HepG2 (cell line): ENCODE results near the gene NUDT14. TPM values are rescaled to one million over a fixed set of nuclear protein-coding genes. Genes with fewer than 3 reads are reported as not detected.

Experiments
- ATAC-seq: fragments of 200-7000 bp; cut with Tn5 transposase; 3 replicates; pipeline ENCODE4 v1.9.1; 2020; ENCODE audit warnings: mild to moderate bottlenecking, moderate library complexity
- BruUV-seq: library from RNA; stranded (reverse); fragments of 400-500 nt; replicated peaks from 2 replicates; lab custom pipeline; 2021; lab: Mats Ljungman, UMichigan
- CTCF ChIA-PET: fragments of 300-600 bp; formaldehyde crosslinking; extraction: SDS; loops from one replicate; lab custom pipeline; 2021; ENCODE audit warnings: low total read pairs, inconsistent platforms, low intra/inter-chr PET ratio; lab: Yijun Ruan, JAX
- POLR2A ChIA-PET: fragments of 350-600 bp; sonication (Branson Sonifier 250); formaldehyde crosslinking; loops from one replicate; lab custom pipeline; 2020; ENCODE audit warnings: antibody characterized with exemption, inconsistent platforms; lab: Yijun Ruan, JAX
- DNase-seq: peaks from one replicate; pipeline ENCODE4 v3.0.0-alpha.2; 2015; ENCODE audit warnings: low spot score
- FAIRE-seq: peaks from 3 replicates; lab custom pipeline; 2011; peaks lifted over from hg19 to GRCh38; lab: Jason Lieb, UNC
- H2AFZ ChIP-seq: one replicate; pipeline ENCODE4 v1.6.1; 2011; ENCODE audit warnings: low read length, inconsistent platforms
- H3K27ac ChIP-seq: fragments of 300-600 bp; 3 replicates; pipeline ENCODE4 v1.8.0; 2011; ENCODE audit warnings: mixed run types, mild to moderate bottlenecking, mixed read lengths, low read length, inconsistent platforms; ENCODE audit not compliant: insufficient read depth; ENCODE audit errors: extremely low read length
- H3K27me3 ChIP-seq, 2 experiments: fragments of 200-600 bp in 1 of 2; 2 replicates in 1 of 2; 3 replicates in 1 of 2; pipeline versions ENCODE4 v1.6.0 to v1.8.0; 2011; ENCODE audit warnings: low read length in 2 of 2, mild to moderate bottlenecking in 2 of 2, moderate library complexity in 2 of 2, inconsistent platforms in 1 of 2; ENCODE audit not compliant: insufficient read depth in 2 of 2, control insufficient read depth in 1 of 2
- H3K36me3 ChIP-seq, 2 experiments: fragments of 200-600 bp in 1 of 2; replicated peaks in 1 of 2; 2 replicates in 1 of 2; 3 replicates in 1 of 2; pipeline versions ENCODE4 v1.5.1 to v1.8.0; 2011; ENCODE audit warnings: low read length in 2 of 2, inconsistent platforms in 1 of 2; ENCODE audit not compliant: insufficient read depth in 2 of 2, control insufficient read depth in 1 of 2
- H3K4me1 ChIP-seq: 2 replicates; pipeline ENCODE4 v1.5.1; 2012; ENCODE audit warnings: low read length, inconsistent platforms; ENCODE audit not compliant: insufficient read depth
- H3K4me2 ChIP-seq: 2 replicates; pipeline ENCODE4 v1.6.0; 2011; ENCODE audit warnings: low read depth, low read length, inconsistent platforms
- H3K4me3 ChIP-seq, 3 experiments: fragments of 200-600 bp in 1 of 3; sonication (generic), shearing (Covaris generic) in 1 of 3; replicated peaks in 1 of 3; 2 replicates each; pipeline ENCODE4 v1.5.1; 2011 to 2016; ENCODE audit warnings: low read length in 3 of 3, inconsistent platforms in 2 of 3, low read depth in 2 of 3, mild to moderate bottlenecking in 2 of 3, control low read depth in 1 of 3, mixed read lengths in 1 of 3; ENCODE audit not compliant: insufficient read depth in 1 of 3
- H3K79me2 ChIP-seq: one replicate; pipeline ENCODE4 v1.6.1; 2011; ENCODE audit warnings: low read length, inconsistent platforms; ENCODE audit not compliant: insufficient read depth
- H3K9ac ChIP-seq: 2 replicates; pipeline ENCODE4 v1.6.0; 2011; ENCODE audit warnings: mild to moderate bottlenecking, low read depth, low read length, inconsistent platforms; ENCODE audit not compliant: insufficient read depth
- H3K9me3 ChIP-seq: 2 replicates; pipeline ENCODE4 v1.5.1; 2012; ENCODE audit warnings: mild to moderate bottlenecking, low read length
- H4K20me1 ChIP-seq: 2 replicates; pipeline ENCODE4 v1.6.0; 2011; ENCODE audit warnings: inconsistent platforms, mild to moderate bottlenecking, low read length, moderate library complexity; ENCODE audit not compliant: insufficient read depth
- AKAP8 ChIP-seq: sonication (generic); formaldehyde crosslinking; IDR thresholded peaks from 2 replicates; pipeline ENCODE4 v1.5.1; 2020; ENCODE audit warnings: mild to moderate bottlenecking, missing genetic modification reagents
- KDM2A ChIP-seq: sonication (generic); formaldehyde crosslinking; IDR thresholded peaks from 2 replicates; pipeline ENCODE4 v1.4.0; 2020; ENCODE audit warnings: low read depth, missing genetic modification reagents, borderline replicate concordance
- TBL1XR1 ChIP-seq: fragments of 150-350 bp; IDR thresholded peaks from 2 replicates; pipeline ENCODE4 v1.6.1; 2014; ENCODE audit warnings: borderline replicate concordance, low read length; ENCODE audit not compliant: partially characterized antibody
- WIZ ChIP-seq: sonication (generic); formaldehyde crosslinking; IDR thresholded peaks from 2 replicates; pipeline ENCODE4 v1.5.1; 2020; ENCODE audit warnings: mild to moderate bottlenecking, missing genetic modification reagents
- ZNF326 ChIP-seq: sonication (generic); formaldehyde crosslinking; IDR thresholded peaks from 2 replicates; pipeline ENCODE4 v1.4.0; 2020; ENCODE audit warnings: missing genetic modification reagents, borderline replicate concordance
- ZNF619 ChIP-seq: sonication (generic); formaldehyde crosslinking; IDR thresholded peaks from 2 replicates; pipeline ENCODE4 v1.4.0; 2020; ENCODE audit warnings: mild to moderate bottlenecking, missing genetic modification reagents
- WGBS: methylation state at CpG from one replicate; pipeline ENCODE4 v1.1.6; 2017; ENCODE audit warnings: low lambda C conversion rate; 5-methylcytosine and 5-hydroxymethylcytosine counted together
- in situ Hi-C: cut with HindIII; loops from 2 replicates; pipeline ENCODE4 v1.10.0; 2017; ENCODE audit warnings: low pct_unique_long_range_greater_than_20kb; ENCODE audit not compliant: extremely low pct_ligation_motif_present
- intact Hi-C: fragments of 100-400 bp; cut with micrococcal nuclease; formaldehyde crosslinking; loops from one replicate; pipeline ENCODE4 v1.10.0; 2022; ENCODE audit not compliant: unreplicated experiment
- polyA plus RNA-seq, 8 experiments: library from polyadenylated mRNA; depleted of rRNA in 3 of 8; stranded (reverse) in 7 of 8; unstranded in 1 of 8; fragments of >200 nt; fragmentation: Illumina TruSeq in 4 of 8; extraction: Trizol in 4 of 8; gene quantifications; 2 replicates each; pipeline versions ENCODE4 v1.2.1 to v1.2.3, GENCODE V29; 2011 to 2016; ENCODE audit warnings: low read depth in 4 of 8, missing spikeins in 1 of 8, mixed read lengths in 1 of 8; ENCODE audit not compliant: insufficient read depth in 1 of 8
- total RNA-seq, 5 experiments: library from RNA; depleted of rRNA; stranded (reverse); fragments of >200 nt; fragmentation: Illumina TruSeq; extraction: Trizol; gene quantifications; 2 replicates each; pipeline ENCODE4 v1.2.3, GENCODE V29; 2016; ENCODE audit warnings: low read depth in 1 of 5
- TF ChIP-seq, protein P1 (sequence below), 2 experiments: sonication (generic) in 1 of 2; formaldehyde crosslinking in 1 of 2; IDR thresholded peaks; 2 replicates each; pipeline versions ENCODE4 v1.5.1 to v1.6.1; 2011 to 2020; ENCODE audit warnings: borderline replicate concordance in 1 of 2, low read depth in 1 of 2, low read length in 1 of 2, mild to moderate bottlenecking in 1 of 2, missing genetic modification reagents in 1 of 2, moderate library complexity in 1 of 2

The NUDT14 gene
- total and polyA plus RNA-seq, 2 of the 13 experiments (the other 11 are each of a cell fraction or from before 2014, with no cell fraction given): 5.8 to 6.1 TPM

DNA sequence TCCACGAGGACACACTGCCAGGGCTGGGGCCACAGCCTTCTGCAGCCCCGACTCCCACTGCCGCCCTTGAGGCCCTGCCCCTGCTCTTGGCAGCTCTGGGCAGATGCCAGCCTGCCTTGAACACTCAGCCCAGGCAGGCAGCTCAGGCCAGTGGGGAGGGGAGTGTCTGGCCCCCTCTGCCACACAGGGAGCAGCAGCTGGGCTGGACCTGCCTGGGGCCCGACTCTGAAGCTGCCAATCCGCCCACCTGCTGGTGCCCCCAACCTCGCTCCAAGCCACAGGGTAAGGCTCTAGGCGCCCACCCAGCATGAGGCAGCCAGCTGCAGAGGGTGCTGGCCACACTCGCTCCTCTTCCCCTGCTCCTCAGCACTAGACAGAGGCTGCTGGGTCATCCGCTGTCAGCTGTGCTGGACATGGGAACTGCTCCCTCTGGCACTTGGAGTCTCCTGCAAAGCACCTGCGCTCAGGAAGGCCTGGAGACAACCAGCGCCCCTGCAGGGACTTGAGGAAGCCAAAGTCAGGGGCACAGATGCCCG lies 24.6 kb upstream of the NUDT14 start:
- in situ Hi-C loops: no loop called here
- H3K4me2 ChIP-seq: no peak overlapping the region
- H3K27ac ChIP-seq: no peak overlapping the region
- no peak for DNase-seq
- no peaks in the 10 kb centered on the region for H3K79me2 ChIP-seq
- ChIA-PET POLR2A (no interaction called here), CTCF (no interaction called here)
- no TSS peak for BruUV-seq
- H3K9me3 ChIP-seq: no peaks in the 10 kb centered on the region
- intact Hi-C loops: no loop called here
- H2AFZ ChIP-seq: no peak overlapping the region
- no peaks in the 10 kb centered on the region; the same call in 1 of the 2 replicates for H4K20me1 ChIP-seq
- peaks cover 16% of the 10 kb centered on the region; the same call in 1 of the 2 replicates for H3K4me1 ChIP-seq
- peaks cover 1 to 17% of the 10 kb centered on the region in 2 experiments; a peak in 4 of 5 replicates for H3K27me3 ChIP-seq
- FAIRE-seq: no peak
- no peak for ATAC-seq
- H3K4me3 ChIP-seq: no peak overlapping the region
- 13% methylated on average over 3 of the region's 12 CpGs for WGBS
- TF ChIP-seq KDM2A (CRISPR knock-in tag) (peak; percentile 46; the same call in 1 of the 2 replicates), AKAP8 (CRISPR knock-in tag) (peak; percentile 79), WIZ (CRISPR knock-in tag) (no peak), ZNF326 (peak; percentile 92; the same call in 1 of the 2 replicates)
- H3K9ac ChIP-seq: no peak overlapping the region
- H3K36me3 ChIP-seq: peaks cover 0 to 2% of the 10 kb centered on the region in 2 experiments; a peak in 1 of 5 replicates

DNA sequence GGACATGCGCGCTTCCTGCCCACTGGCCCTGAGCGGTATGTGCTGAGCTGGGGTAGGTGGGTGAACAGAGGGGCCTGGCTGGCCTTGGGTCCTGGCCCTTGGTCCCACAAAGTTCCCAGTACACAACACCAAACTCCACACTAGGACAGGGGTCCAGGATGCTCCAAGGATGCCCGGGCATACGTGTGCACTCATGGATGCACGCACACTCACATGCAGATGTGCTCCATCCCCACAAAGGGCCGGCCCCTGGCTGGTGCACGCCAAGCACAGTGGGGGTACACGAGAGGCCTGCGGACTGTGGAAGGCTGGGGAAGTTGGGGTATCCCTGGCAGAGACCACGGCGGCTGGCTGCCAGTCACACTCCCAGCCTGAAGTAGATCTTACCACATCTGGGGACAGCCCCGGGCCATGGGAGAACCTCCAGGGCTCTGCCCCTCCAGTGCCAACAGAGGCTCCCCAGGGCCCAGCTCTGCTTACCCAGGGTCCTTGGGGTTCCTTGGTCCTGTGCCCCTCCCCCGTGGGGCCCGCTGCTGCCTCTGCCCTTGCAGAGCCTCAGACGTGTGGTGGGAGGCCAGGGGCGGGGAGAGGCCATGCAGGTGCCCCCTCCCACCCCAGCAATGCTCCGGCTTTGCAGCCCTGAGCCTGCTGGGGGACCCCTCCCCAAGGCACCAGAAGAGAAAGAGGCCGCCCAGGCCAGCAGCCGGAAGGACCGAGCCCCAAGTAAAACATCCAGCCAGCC lies 24.0 kb upstream of the NUDT14 start:
- no peak overlapping the region for H3K27ac ChIP-seq
- TF ChIP-seq TBL1XR1 (no peak), ZNF619 (CRISPR knock-in tag) (no peak)
- TF ChIP-seq, protein P1, sequence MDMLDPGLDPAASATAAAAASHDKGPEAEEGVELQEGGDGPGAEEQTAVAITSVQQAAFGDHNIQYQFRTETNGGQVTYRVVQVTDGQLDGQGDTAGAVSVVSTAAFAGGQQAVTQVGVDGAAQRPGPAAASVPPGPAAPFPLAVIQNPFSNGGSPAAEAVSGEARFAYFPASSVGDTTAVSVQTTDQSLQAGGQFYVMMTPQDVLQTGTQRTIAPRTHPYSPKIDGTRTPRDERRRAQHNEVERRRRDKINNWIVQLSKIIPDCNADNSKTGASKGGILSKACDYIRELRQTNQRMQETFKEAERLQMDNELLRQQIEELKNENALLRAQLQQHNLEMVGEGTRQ (IDR thresholded peaks at IDR 0.05; ENCODE audit: low read depth, low read length): no peak
- TF ChIP-seq, protein P1 (CRISPR knock-in tag; IDR thresholded peaks at IDR 0.05; ENCODE audit: borderline replicate concordance): no peak
- TF ChIP-seq, all 625 proteins: peak for 0
- Histone ChIP-seq H3K79me2 (no peaks in the 10 kb centered on the region), H3K4me2 (no peak overlapping the region), H3K4me1 (peaks cover 16% of the 10 kb centered on the region; the same call in 1 of the 2 replicates), H4K20me1 (no peaks in the 10 kb centered on the region; the same call in 1 of the 2 replicates), H3K36me3 (no peaks in the 10 kb centered on the region; a peak in 1 of 5 replicates), H3K27me3 (peaks cover 1 to 23% of the 10 kb centered on the region in 2 experiments; a peak in 3 of 5 replicates), H3K9ac (no peak overlapping the region), H3K4me3 (no peak overlapping the region), H3K9me3 (no peaks in the 10 kb centered on the region), H2AFZ (no peak overlapping the region)
- BruUV-seq: no TSS peak
- ATAC-seq (no peak), FAIRE-seq (no peak), DNase-seq (no peak)
- WGBS: no CpG with 5 or more reads among the region's 21 CpGs
- CTCF ChIA-PET: no interaction called here
- intact Hi-C loops: no loop called here
- in situ Hi-C loops: loop anchor here (5.0 kb wide), 1 partner anchor 77 kb away; no protein-coding TSS in a partner anchor
- POLR2A ChIA-PET: no interaction called here
